Measurements from ENCODE around the gene TWIST1.

TWIST1 gene

DNA sequence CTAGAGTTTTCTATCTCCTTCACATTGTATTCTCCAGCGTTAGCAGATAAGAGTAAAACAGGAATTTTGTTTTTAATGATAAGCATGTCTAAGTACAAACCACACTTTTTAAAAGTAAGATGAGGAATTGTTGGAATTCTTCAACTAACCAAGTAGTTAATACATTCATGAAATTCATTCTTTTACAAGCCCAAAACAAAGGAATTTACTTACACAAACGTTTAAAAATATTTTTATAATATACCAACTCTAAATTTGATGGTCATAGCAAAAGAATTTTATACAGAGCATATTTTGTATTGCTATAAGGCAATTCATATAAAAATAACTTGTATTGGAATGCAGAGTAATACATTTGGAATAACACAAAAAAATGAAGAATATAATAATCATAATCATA is 51.3 kb downstream of the TWIST1 start:
- DNase-seq (ENCODE audit: extremely low read depth, low read depth) = no peak
- TF ChIP-seq CTCF (IDR thresholded peaks at IDR 0.05; ENCODE audit: low read depth, low read length) = no peak

Measured in AG09319 (cell line).